Endometrial microvascular endothelial cells (primary cell): Measurements from ENCODE around the gene TCF20. TPM values are rescaled to one million over a fixed set of nuclear protein-coding genes. Genes with fewer than 3 reads are reported as not detected.

Experiments used
- in situ Hi-C: cut with HindIII; loops from 2 replicates; pipeline ENCODE4 v1.10.0; 2017; ENCODE audit warnings: low sequenced_read_pairs, low pct_unique_long_range_greater_than_20kb; ENCODE audit errors: inconsistent ontology term
- total RNA-seq: library from RNA; depleted of rRNA; stranded (reverse); fragments of >200 nt; gene quantifications from one replicate; pipeline ENCODE4 v1.2.3, GENCODE V29; 2015; ENCODE audit errors: inconsistent ontology term

Gene TCF20
- total RNA-seq, 1 donor from 2014 or later = 19.4 TPM

- in situ Hi-C loops = no loop called here
Measured at GRCh38 chr22:42301742-42302102, 31.3 kb upstream of the TCF20 start.

- in situ Hi-C loops = no loop called here
Measured at GRCh38 chr22:42301077-42301741, 30.8 kb upstream of the TCF20 start.

GRCh38 chr22:42300259-42301076, 30.0 kb upstream of the TCF20 start:
- in situ Hi-C loops = no loop called here

- in situ Hi-C loops = no loop called here
Measured at GRCh38 chr22:42299586-42300258, 29.3 kb upstream of the TCF20 start.

GRCh38 chr22:42298746-42299145, 28.3 kb upstream of the TCF20 start:
- in situ Hi-C loops = no loop called here

GRCh38 chr22:42297778-42298177, 27.3 kb upstream of the TCF20 start:
- in situ Hi-C loops = no loop called here

GRCh38 chr22:42296883-42297282, 26.4 kb upstream of the TCF20 start:
- in situ Hi-C loops = no loop called here

- in situ Hi-C loops = no loop called here
Measured at GRCh38 chr22:42296381-42296853, 26.0 kb upstream of the TCF20 start.

- in situ Hi-C loops = no loop called here
Measured at GRCh38 chr22:42294034-42294985, 23.9 kb upstream of the TCF20 start.

GRCh38 chr22:42292732-42293520, 22.5 kb upstream of the TCF20 start:
- in situ Hi-C loops = no loop called here

GRCh38 chr22:42291287-42291686, 20.8 kb upstream of the TCF20 start:
- in situ Hi-C loops = no loop called here

GRCh38 chr22:42289671-42290541, 19.5 kb upstream of the TCF20 start:
- in situ Hi-C loops = no loop called here

GRCh38 chr22:42288791-42289190, 18.3 kb upstream of the TCF20 start:
- in situ Hi-C loops = no loop called here

- in situ Hi-C loops = no loop called here
Measured at GRCh38 chr22:42287174-42287890, 16.9 kb upstream of the TCF20 start.

- in situ Hi-C loops = no loop called here
Measured at GRCh38 chr22:42286205-42286604, 15.8 kb upstream of the TCF20 start.

GRCh38 chr22:42285604-42286003, 15.2 kb upstream of the TCF20 start:
- in situ Hi-C loops = no loop called here
